Activated CD4-positive, CD25-positive, alpha-beta regulatory T cell (primary cell): Measurements from ENCODE around the gene DENND1A.

Experiments
- DNase-seq, 4 experiments: peaks; one replicate each; lab custom pipeline; 2025; lab: John Stamatoyannopoulos, UW

Gene DENND1A

DNA sequence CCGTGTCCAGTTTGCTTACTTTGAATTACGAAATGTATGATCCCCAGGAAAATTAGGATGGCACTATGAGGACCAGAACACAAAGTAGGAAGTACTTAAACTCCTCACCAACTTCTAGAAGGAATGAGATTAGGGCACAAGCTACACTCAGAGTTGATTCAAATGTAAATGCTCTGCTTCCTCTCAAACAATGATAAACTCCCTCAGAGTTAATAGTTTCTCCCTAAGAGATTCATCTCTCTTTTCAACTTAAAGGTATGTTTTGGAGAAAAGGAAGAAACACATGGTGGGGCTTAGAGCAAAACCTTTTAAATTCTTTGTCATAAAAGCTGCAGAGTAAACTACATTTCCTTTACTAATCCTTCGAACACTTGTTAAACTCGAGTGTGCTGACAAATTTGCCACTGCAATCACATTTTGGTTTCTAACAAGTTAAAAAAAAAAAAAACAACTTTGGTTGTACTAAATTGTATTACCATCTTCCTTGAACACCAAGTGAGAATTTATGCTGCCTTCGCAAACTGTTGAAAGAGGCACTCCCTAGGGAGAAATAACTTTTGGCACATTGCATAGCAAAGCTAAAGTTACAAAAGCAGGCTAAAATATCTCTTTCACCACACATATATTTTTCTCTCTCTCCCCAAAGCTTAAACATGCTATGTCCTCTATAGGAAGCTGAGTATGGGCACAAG is 66.6 kb downstream of the DENND1A start:
- DNase-seq, result no peak

GRCh38 chr9:123861756-123862120 is 68.2 kb downstream of the DENND1A start:
- no peak for DNase-seq

- no peak for DNase-seq
Observed at GRCh38 chr9:123861086-123861755, 68.7 kb downstream of the DENND1A start.

GRCh38 chr9:123860603-123861002 is 69.3 kb downstream of the DENND1A start:
- no peak for DNase-seq

- no peak for DNase-seq
Observed at GRCh38 chr9:123852403-123852802, 77.5 kb downstream of the DENND1A start.

DNA sequence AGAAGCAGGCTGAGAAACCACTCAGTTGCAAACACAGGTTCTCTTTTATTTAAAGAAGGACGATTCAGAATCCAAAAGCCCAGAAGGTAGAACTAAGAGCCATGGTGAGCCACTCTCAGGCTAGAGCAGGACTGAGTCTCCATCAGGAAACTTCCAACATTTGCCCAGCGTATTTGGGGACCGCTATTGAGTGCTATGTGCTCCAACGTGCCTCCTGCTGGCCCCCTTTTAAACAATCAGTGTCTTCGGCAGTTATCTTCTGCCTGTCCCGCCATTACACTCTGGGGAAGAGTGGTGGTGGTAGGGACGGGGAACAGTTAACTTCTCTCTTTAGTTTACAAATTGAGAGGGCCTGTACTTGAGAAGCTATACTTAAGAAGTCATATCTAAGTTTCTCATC is 78.1 kb downstream of the DENND1A start:
- no peak for DNase-seq

- DNase-seq, result no peak
Observed at GRCh38 chr9:123848447-123849085, 81.4 kb downstream of the DENND1A start.

DNA sequence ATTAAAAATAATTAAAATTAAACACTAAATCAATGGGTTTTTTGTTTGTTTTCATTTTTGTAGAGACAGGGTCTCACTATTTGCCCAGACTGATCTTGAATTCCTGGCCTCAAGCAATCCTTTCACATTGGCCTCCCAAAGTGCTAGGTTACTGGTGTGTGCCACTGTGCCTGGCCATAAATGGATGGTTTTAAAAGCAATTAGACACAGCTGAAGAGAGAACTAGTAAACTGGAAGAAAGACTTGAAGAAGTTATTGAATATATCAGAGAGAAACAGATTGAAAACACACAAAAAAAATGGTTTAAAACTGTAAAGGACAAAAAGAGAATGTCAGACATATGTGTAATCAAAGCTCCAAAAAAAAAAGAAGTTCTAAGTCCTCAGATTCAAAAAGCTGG is 83.0 kb downstream of the DENND1A start:
- DNase-seq, result no peak

DNA sequence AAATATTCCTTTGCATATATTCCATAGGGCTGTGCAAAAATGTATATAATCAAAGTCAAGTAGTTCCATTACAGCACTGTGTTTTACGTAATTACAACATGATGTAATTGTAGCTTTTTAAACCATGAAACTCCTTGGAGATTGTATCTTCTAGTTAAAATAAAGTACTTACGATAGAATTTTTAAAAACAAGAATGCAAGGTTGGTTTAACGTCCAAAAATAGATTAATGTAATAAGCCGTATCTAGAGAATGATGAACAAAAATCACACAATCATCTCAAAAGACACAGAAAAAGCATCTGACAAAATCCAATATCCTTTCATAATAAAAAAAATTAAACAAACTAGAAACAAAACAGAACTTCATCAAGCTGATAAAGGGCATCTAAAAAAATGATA is 86.2 kb downstream of the DENND1A start:
- DNase-seq, result no peak

DNA sequence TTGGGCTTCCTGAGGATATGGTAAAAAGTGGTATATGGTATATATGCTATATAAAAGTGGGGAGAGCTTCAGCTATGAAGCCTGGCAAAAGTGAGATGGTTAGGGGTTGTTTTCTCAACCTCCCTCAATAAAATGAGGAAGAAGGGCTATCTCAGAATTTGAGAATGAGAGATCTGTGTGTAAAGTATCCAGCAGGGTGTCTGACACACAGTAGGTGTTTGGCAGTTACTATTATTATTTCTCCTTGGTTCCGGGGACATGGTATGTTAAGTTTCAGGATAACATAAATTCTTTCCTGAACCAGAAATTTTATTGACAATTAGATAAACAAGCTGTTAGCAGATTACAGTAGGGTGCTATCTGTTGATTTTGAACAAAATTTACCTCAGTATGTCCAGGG is 94.1 kb downstream of the DENND1A start:
- no peak for DNase-seq

DNA sequence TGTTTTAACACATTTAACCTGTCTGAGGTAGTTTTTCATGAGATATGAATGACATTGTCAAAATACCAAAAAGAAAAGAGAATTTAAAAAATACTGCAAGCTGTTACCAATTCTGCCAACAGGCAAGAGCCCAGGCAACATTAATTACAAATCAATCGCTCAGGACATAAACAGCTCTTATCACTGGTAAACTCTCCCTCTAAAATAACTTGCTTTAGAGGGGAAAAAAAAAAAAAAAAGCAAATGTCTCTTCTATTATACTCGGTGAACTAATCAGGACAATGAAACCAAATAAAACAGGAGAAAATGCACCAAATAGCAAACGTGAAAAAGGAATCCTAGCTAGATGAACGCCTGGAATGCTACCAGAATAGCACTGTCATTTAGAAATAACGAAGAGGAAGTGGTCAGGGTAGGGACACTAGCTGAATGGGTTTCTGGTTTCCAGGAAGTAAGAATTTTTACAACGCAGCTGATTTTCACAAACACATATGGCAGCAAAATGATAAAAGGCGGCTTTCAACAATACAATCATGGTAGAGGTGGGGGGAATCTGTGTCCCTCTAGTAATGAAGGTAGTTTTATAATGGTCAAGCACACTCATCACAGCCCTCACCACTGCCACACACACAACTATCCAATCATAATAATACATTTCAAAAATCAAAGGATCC is 94.9 kb downstream of the DENND1A start:
- no peak for DNase-seq

- no peak for DNase-seq
Observed at GRCh38 chr9:123834218-123834888, 95.6 kb downstream of the DENND1A start.

DNA sequence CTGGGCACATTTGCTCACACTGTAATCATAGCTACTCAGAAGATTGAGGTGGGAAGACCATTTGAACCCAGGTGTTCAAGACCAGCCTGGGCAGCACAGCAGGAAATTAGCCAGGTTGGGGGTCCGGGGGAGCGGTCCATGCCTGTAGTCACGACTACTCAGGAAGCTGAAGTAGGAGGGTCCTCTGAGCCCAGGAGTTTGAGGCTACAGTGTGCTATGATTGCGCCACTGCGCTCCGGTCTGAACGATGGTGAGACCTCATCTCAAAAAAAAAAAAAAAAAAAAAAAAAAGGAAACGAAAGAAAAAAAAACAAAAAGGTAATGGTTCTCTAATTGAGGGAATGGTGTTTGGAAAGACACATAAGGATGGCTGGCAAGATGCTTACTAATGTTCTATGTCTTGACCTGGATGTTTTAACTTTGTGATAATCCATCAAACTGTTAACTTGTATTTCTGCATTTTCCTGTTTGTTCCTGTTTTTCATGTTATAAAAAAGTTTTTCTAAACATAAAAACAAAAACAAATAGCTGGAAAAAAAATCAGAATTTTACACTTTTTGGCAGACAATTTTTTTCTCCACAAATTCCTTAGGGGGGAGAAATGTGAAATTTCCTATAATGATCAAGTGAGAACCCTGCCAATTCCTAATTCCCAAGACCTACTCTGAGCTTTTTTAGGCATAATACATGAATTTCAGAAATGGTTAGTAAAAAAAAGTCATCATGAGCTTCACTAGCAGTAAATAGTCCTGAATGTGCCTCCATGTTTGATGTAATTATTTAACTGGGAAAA is 96.9 kb downstream of the DENND1A start:
- no peak for DNase-seq

DNA sequence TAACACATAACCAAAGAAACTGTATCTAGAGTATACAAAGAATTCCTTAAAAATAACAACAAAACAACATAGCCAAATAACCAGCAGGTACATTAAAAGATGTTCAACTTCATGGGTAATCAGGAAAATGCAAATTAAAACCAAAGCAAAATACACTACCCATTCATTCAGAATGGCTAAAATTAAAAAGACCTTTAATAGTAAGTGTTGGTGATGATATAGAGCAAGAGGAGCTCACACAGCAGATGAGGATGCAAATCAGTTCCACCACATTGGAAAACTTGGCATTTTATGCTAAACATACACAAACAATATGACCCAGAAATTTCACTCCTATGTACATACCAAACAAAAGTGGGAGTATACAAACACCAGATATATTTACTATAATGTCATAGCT is 97.8 kb downstream of the DENND1A start:
- no peak for DNase-seq

DNA sequence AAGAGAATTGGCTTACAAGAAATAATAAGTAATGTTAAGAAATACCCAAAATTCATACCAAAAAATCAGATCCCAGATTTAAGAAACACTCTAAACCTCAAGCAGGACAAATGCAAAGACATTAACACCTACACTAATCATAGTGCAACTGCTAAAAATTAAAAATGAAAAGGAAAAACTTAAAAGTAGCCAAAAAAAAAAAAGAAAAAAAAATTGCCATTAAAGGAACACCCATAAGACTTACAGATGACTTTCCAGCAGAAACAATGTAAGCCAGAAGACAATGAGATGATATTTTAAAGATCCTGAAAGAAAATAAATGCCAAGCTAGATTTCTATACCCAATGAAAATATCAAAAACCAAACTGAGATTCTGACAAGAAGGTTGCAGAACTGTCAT is 101.5 kb downstream of the DENND1A start:
- no peak for DNase-seq

GRCh38 chr9:123825342-123826060 is 104.4 kb downstream of the DENND1A start:
- no peak for DNase-seq

DNA sequence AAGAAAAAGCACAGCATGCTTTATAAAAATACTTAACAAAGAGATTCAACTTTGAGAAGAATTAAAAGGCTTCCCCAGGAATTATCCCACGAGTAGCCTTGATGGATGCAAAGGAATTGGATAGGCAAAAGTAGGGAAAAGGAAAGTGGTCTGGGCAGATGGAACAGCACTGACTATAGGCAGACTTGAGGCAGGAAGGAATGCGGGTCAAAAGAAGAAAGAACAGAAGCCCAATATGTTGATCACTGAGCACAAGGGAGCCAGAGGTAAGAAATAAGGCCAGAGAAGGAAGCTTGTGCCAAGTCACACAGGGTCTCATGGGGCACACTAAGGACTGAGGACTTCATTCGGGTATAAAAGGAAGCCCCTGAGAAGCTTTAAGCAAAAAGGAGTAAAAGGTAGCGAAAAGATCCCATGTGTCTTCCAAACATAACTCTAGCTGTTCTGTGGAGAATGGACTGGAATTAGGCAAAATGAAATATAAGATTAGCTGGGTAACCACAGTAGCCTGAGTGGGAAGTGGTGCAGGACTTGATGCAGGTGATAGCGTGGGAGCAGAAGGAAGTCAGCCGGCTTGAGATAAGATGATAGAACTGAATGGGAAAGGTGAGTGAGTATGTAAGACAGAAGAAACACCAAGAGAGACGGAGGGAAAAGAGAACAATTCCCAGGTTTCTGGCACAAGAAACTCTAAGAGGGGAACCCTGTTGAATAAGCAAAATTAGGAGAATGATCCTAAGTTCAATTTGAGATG is 106.6 kb downstream of the DENND1A start:
- DNase-seq, result no peak

- no peak for DNase-seq
Observed at GRCh38 chr9:123821619-123822018, 108.3 kb downstream of the DENND1A start.

- DNase-seq, result no peak
Observed at GRCh38 chr9:123820139-123820538, 109.8 kb downstream of the DENND1A start.

DNA sequence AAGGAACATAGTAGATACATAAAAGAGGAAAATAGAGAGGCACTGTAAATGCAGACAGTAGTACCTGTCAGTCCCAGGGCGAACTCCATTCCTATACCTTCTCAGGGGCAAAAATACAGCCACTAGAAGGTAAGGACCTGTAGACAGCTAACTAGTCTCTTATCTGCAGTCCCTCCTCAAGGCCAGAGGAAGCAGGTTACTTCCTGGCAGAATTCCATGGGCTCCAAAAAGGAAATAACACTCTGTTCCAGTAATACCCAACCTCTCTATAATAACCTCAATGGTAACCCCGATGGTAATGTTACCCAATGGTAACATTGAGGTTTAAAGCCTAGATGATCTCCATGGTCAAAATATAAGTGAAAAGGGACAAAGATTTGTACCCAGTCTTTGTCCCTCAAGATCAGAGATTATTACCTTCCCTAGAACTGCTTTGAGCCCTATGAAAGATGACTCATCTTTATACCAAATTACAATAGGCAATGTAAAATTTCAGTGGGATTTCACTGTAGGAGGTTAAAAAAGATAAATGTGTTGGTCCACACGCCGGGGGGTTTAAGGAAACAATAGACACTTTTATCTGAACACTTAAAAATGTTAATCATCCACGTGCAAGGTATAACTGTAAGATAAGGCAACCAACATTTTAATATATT is 113.0 kb downstream of the DENND1A start:
- DNase-seq, result no peak
